ENCODE measurements around the gene STAG1.
"Not testable (repeated sequence)": the region's sequence is repeated elsewhere in the genome, so short reads cannot be mapped to it uniquely, and the experiment has no call there.

The STAG1 gene

GRCh38 chr3:136583823-136584222 lies 168.4 kb downstream of the STAG1 start:
- DNase-seq = no peak

DNA sequence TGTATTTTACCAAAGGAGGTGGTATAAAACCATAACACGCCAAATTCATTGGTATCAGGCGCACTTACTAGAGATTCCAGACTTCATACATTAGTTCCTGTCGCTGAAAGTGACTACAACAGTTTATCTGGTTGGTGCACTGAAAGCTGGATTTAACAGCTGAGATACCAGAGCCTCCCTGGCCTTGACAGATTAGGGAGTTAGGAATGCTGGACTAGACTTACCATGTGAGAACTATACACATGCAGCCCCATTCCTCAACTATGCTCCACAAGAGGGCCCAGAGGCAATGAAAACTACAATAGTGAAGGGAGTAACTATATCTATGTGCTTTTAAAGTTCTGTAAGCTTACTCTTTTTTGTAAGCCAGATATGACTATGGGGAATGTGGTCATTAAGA lies 174.4 kb downstream of the STAG1 start:
- no peak for DNase-seq

DNA sequence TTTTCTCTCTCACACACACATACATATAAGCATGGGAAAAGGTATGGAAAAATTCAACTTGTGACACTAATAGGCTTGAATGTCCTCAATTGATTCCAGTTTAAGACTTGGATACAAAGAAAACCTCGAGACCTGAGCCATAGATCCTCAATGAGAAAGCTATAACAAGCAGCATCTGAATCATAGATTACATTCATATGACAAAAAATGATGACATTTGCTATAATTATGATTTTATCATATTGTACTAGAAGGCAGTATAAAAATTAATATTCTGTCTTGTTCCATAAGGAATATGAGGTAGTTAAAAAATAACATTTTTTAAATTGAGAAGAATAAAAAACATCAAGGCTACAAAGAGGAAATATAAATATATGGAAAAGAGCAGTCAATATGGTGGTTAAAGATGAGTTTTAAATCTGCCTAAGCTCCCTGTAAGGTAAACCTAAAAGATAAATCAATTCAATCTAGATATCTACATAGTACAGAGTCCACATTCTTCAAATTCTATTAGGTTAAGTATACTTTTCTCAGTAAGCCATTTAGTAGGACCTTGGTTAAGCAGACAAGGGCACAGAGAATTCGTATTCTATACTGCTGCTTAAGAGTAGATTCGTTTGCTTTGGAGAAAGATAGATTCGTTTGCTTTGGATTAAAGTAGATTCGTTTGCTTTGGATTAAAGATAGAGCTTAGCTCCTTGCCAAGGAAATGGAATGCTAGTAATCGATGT lies 175.7 kb downstream of the STAG1 start:
- DNase-seq = no peak

- no peak for DNase-seq
Observed at GRCh38 chr3:136567599-136568188, 184.5 kb downstream of the STAG1 start.

DNA sequence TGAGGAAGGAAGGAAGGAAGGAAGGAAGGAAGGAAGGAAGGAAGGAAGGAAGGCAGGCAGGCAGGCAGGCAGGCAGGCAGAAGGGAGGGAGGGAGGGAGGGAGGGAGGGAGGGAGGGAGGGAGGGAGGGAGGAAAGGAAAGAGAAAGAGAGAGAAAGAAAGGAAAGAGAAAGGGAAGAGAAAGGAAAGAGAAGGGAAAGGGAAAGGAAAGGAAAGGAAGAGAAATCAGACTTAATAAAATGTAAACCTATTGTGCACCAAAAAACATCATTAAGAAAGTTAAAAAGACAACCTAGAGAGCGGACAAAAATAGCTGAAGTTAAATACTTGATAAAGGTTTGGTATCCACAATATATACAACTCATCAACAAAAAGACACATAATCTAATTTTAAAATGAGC lies 187.2 kb downstream of the STAG1 start:
- not testable (repeated sequence) for DNase-seq

- no peak for DNase-seq
Observed at GRCh38 chr3:136562026-136562425, 190.2 kb downstream of the STAG1 start.

- no peak for DNase-seq
Observed at GRCh38 chr3:136559896-136560295, 192.3 kb downstream of the STAG1 start.

DNA sequence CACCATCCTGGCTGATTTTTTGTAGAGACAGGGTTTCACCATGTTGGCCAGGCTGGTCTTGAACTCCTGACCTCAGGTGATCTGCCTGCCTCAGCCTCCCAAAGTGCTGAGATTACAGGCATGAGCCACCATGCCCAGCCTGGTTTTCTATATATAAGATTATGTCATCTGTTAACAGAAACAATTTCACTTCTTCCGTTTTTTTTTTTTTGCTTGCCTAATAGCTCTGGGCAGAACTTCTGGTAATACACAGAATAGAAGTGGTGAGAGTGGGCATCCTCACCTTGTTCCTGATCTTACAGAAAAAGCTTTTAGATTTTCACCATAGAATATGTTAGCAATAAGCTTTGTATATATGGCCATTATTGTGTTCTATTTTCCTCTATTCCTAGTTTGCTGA lies 202.7 kb downstream of the STAG1 start:
- not testable (repeated sequence) for DNase-seq

- DNase-seq = no peak
Observed at GRCh38 chr3:136547293-136547692, 204.9 kb downstream of the STAG1 start.

DNA sequence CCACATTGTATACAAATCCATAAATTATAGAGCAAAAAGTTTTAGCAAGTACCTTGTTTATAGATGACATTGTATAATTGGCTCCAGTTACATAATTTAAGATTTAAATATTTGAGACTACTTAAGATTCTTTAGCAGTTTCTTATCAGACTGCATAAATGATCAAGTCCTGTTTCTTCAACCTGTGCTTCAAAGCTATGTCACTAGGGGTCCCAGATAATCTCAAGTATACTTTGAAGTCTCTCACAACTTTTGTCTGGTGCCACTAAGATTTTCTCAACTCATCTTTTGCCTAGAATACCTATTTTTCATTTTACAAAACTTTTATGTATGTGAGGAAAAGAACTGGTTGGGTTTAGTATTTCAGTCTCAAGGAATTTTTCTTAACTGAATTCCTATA lies 205.5 kb downstream of the STAG1 start:
- DNase-seq = no peak

GRCh38 chr3:136545664-136546268 lies 206.4 kb downstream of the STAG1 start:
- DNase-seq = no peak

- DNase-seq = no peak
Observed at GRCh38 chr3:136544532-136544931, 207.6 kb downstream of the STAG1 start.

DNA sequence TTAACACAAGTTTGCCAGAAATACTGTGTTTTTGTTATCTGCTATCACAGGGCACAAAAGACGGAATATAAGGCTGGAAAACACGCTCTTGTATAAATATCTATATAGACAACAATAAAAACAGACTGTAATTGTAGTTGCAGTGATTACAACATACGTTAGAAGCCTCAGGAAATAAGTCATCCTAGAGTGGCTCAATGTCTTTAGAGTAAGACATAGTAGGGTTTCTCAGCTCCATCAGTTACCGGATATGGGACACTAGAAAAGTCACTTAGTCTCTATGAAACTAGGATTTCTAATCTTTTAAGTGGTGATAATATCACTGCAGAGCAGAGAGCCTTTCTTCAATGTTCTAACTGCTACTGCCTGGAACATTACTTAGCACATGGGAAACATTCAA lies 208.8 kb downstream of the STAG1 start:
- DNase-seq = no peak

DNA sequence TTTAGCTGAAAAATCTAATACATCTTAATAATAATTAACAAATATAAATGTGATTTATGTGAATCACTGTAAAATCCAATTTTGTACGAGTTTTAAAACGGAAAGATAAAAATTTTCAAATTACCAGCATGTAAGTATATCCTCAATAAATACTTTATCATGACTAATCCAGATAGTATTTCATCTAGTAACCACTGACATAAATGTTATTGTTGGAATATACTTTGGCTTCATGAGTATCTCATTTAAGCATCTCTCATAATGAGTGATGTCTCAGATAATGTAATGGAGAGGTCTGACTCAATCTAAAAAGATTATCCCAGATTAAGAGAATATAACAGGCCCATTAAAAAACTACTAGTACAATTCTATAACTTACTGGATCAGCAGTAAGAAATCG lies 216.3 kb downstream of the STAG1 start:
- DNase-seq = no peak

- no peak for DNase-seq
Observed at GRCh38 chr3:136532766-136533165, 219.4 kb downstream of the STAG1 start.

GRCh38 chr3:136518102-136518501 lies 234.1 kb downstream of the STAG1 start:
- DNase-seq = no peak

GRCh38 chr3:136516656-136517055 lies 235.5 kb downstream of the STAG1 start:
- DNase-seq = no peak

DNA sequence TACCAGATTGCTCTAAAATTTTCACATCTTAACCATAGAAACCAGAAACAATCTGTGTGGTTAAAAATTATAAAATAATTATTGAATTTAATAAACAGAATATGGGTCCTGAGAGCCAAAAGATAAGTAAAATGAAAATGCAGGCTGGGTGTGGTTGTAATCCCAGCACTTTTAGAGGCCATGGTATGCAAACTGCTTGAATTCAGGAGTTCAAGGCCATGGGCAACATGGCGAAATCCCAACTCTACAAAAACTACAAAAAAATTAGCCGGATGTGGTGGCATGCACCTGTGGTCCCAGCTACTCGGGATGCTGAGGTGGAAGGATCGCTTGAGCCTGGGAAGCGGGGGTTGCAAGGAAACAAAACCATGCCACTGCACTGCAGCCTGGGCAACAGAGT lies 236.1 kb downstream of the STAG1 start:
- DNase-seq = no peak

DNA sequence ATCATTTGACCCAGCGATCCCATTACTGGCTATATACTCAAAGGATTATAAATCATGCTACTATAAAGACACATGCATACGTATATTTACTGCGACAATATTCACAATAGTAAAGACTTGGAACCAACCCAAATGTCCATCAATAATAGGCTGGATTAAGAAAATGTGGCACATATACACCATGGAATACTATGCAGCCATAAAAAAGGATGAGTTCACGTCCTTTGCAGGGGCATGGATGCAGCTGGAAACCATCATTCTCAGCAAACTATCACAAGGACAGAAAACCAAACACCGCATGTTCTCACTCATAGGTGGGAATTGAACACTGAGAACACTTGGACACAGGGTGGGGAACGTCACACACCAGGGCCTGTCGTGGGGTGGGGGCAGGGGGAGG lies 237.6 kb downstream of the STAG1 start:
- DNase-seq = not testable (repeated sequence)

- no peak for DNase-seq
Observed at GRCh38 chr3:136513367-136513766, 238.8 kb downstream of the STAG1 start.

DNA sequence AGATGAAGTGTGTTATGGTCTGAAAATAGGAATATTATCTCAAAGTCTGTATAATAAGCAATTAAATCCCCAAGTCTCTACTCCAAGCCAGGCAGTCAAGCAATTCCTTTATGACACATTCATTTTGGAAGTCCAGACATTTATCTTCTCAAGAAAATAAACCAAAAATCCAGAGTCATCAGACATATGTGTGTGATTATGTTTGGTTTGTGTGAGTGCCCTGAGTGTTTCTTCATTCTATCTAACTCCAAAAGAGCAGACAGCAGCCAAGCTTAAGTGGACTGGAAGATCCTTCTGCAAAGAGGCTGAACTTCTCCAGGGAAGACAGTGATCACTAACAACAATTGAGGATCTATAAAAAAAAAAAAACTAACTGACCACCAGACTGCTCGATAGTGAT lies 239.8 kb downstream of the STAG1 start:
- DNase-seq = no peak

GRCh38 chr3:136505676-136506075 lies 246.5 kb downstream of the STAG1 start:
- no peak for DNase-seq

GRCh38 chr3:136503056-136503455 lies 249.1 kb downstream of the STAG1 start:
- DNase-seq = no peak

GRCh38 chr3:136498919-136499447 lies 253.2 kb downstream of the STAG1 start:
- no peak for DNase-seq
